SU-DHL-6 (cell line): ENCODE measurements around the gene C20orf204.

Source experiments
- H2AFZ ChIP-seq: fragments of 200-600 bp; sonication (generic); 2 replicates; pipeline ENCODE4 v1.6.1; 2014; ENCODE audit warnings: low read depth, mild to moderate bottlenecking, moderate library complexity, mixed read lengths, antibody characterized with exemption, low read length; ENCODE audit not compliant: severe bottlenecking
- H3F3A ChIP-seq: fragments of 200-600 bp; shearing (Covaris generic); 2 replicates; pipeline ENCODE4 v1.6.0; 2016; ENCODE audit warnings: antibody characterized with exemption, mild to moderate bottlenecking; ENCODE audit not compliant: insufficient read depth
- H3K27ac ChIP-seq: fragments of 200-600 bp; sonication (generic); 2 replicates; pipeline ENCODE4 v1.5.1; 2016; ENCODE audit warnings: low read depth, mild to moderate bottlenecking, low read length, moderate library complexity, mixed read lengths
- H3K27me3 ChIP-seq: fragments of 200-600 bp; sonication (generic), shearing (Covaris generic); 2 replicates; pipeline ENCODE4 v1.6.0; 2014; ENCODE audit warnings: mild to moderate bottlenecking, low read length
- H3K36me3 ChIP-seq: fragments of 200-600 bp; sonication (generic); 2 replicates; pipeline ENCODE4 v1.6.1; 2014; ENCODE audit warnings: mild to moderate bottlenecking, low read length, mixed read lengths
- H3K4me2 ChIP-seq: fragments of 300-600, 200-600 bp; shearing (Covaris generic), sonication (generic); 2 replicates; pipeline ENCODE4 v1.6.0; 2014; ENCODE audit warnings: low read length, low read depth, mild to moderate bottlenecking; ENCODE audit not compliant: poor library complexity, severe bottlenecking
- H3K4me3 ChIP-seq: fragments of 200-600 bp; sonication (generic); 2 replicates; pipeline ENCODE4 v1.5.1; 2014; ENCODE audit warnings: antibody characterized with exemption, low read length, mild to moderate bottlenecking, mixed read lengths; ENCODE audit not compliant: insufficient read depth, poor library complexity, severe bottlenecking
- H3K79me2 ChIP-seq: fragments of 200-600 bp; sonication (generic); 2 replicates; pipeline ENCODE4 v1.6.1; 2014; ENCODE audit warnings: mild to moderate bottlenecking, low read length, moderate library complexity; ENCODE audit not compliant: insufficient read depth
- H3K9ac ChIP-seq: fragments of 200-600 bp; sonication (generic); 2 replicates; pipeline ENCODE4 v1.7.0; 2014; ENCODE audit warnings: mild to moderate bottlenecking, low read length
- H3K9me2 ChIP-seq: fragments of 200-600 bp; sonication (generic); replicated peaks from 2 replicates; pipeline ENCODE4 v1.6.1; 2014; ENCODE audit warnings: low read length; ENCODE audit not compliant: insufficient read depth
- H3K9me3 ChIP-seq: fragments of 200-600 bp; sonication (generic); 2 replicates; pipeline ENCODE4 v1.6.1; 2014; ENCODE audit warnings: low read length, mixed read lengths; ENCODE audit not compliant: insufficient read depth
- H4K20me1 ChIP-seq: fragments of 200-600 bp; sonication (generic); 2 replicates; pipeline ENCODE4 v1.6.1; 2014; ENCODE audit warnings: low read depth, mild to moderate bottlenecking, antibody characterized with exemption, low read length, moderate library complexity, mixed read lengths
- EZH2phosphoT487 ChIP-seq: fragments of 200-600 bp; sonication (generic), shearing (Covaris generic); conservative IDR thresholded peaks from 2 replicates; pipeline ENCODE4 v1.6.1; 2018; ENCODE audit warnings: mild to moderate bottlenecking, antibody characterized with exemption, low read length, moderate library complexity, mixed read lengths
- TF ChIP-seq, protein P1 (sequence below): fragments of 200-600 bp; sonication (generic); IDR thresholded peaks from one replicate; pipeline ENCODE4 v1.5.1; 2017; ENCODE audit warnings: antibody characterized with exemption, mild to moderate bottlenecking, low read length, moderate library complexity; ENCODE audit not compliant: insufficient read depth, poor library complexity, severe bottlenecking

Gene C20orf204

DNA sequence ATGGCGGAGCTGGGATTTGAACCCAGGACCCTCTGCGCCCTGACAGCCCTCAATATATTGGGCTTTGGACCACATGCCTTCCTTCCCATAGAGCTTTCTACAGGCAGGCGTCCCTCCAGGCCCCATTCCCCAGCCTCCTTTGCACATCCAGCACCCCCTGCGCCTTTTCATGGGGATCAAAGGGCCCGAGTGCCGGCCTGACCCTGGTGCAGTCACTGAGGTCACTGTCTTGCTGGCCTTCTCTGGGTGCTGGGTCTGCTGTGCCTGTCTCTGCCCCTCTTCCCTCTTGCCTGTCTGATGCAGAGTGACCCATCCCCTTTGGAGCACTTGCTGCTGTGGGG, 45.6 kb downstream of the C20orf204 start:
- Histone ChIP-seq H2AFZ (no peak overlapping the region), H3K9ac (no peak overlapping the region), H3K27ac (no peak overlapping the region), H3K4me3 (no peak overlapping the region), H3K9me2 (no peaks in the 10 kb centered on the region), H3K4me2 (no peak overlapping the region), H3K36me3 (no peaks in the 10 kb centered on the region), H3K27me3 (no peaks in the 10 kb centered on the region), H3K9me3 (no peaks in the 10 kb centered on the region), H3F3A (peaks cover 36% of the 10 kb centered on the region), H4K20me1 (no peaks in the 10 kb centered on the region), H3K79me2 (no peaks in the 10 kb centered on the region)
- TF ChIP-seq, protein P1, sequence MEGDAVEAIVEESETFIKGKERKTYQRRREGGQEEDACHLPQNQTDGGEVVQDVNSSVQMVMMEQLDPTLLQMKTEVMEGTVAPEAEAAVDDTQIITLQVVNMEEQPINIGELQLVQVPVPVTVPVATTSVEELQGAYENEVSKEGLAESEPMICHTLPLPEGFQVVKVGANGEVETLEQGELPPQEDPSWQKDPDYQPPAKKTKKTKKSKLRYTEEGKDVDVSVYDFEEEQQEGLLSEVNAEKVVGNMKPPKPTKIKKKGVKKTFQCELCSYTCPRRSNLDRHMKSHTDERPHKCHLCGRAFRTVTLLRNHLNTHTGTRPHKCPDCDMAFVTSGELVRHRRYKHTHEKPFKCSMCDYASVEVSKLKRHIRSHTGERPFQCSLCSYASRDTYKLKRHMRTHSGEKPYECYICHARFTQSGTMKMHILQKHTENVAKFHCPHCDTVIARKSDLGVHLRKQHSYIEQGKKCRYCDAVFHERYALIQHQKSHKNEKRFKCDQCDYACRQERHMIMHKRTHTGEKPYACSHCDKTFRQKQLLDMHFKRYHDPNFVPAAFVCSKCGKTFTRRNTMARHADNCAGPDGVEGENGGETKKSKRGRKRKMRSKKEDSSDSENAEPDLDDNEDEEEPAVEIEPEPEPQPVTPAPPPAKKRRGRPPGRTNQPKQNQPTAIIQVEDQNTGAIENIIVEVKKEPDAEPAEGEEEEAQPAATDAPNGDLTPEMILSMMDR, result no peak
- TF ChIP-seq EZH2phosphoT487, result no peak

DNA sequence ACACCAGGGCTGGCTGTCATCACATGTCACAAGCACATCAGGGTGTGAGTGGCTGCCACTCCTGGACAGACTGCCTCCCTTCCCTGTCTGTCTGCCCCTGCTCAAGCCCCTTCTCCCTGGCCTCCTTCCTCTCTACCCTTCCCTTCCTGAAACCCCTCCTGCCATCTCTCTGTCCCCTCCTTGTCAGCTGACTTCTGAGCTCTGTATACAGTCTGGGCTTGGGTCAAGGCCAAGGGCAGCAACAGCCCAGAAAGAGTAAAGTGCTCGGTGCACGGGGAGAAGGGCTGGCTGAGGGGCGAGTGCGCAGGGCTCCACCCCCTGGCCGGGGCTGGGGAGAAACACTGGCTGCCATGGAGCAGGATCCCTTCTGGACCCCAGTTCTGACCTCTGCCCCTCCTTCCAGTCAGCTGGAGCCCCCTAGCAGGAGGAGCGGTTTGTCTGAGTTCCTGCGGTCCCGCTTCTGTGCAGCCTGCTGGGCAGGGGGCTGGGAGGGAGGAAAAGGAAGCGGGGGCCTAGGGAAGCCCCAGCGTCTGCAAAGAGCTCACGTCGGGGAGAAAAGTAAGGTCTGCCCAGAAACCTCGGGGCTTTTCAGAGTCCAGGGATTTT, 46.2 kb downstream of the C20orf204 start:
- H3K9ac ChIP-seq, result no peak overlapping the region
- no peaks in the 10 kb centered on the region for H4K20me1 ChIP-seq
- H3K9me2 ChIP-seq, result no peaks in the 10 kb centered on the region
- no peaks in the 10 kb centered on the region for H3K9me3 ChIP-seq
- no peaks in the 10 kb centered on the region for H3K79me2 ChIP-seq
- no peaks in the 10 kb centered on the region for H3K27me3 ChIP-seq
- no peak overlapping the region for H3K4me3 ChIP-seq
- H3K36me3 ChIP-seq, result no peaks in the 10 kb centered on the region
- no peak overlapping the region for H3K4me2 ChIP-seq
- no peak for TF ChIP-seq EZH2phosphoT487
- H2AFZ ChIP-seq, result no peak overlapping the region
- H3K27ac ChIP-seq, result no peak overlapping the region
- H3F3A ChIP-seq, result peaks cover 36% of the 10 kb centered on the region

DNA sequence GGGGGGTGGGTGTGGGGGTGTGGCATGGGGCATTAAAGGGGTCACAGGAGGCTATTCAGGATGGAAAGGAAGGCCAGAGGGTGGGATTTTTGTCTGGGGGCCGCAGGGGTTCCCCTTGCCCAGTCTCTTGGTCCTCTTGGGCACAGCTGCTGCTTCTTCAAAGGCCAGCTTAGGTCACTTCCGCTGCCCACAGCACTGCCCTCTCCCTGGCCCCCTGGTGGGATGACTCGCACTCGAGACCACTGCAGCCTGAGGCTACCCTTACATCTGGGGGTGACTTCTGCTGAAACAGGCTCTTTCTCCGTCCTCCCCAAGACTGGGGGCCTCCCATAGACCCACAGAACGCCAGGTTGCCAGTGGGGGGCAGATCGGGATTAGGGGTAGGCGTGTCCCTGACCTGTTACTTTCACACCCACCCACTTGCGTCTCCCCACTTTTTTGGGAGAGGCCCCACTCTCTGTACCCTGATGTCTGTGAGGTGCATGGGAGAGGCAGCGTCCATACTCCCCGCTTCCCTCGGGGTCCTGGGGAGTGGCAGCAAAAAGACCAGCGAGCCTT, 46.9 kb downstream of the C20orf204 start:
- H3K27me3 ChIP-seq, result no peaks in the 10 kb centered on the region
- no peaks in the 10 kb centered on the region for H3K79me2 ChIP-seq

DNA sequence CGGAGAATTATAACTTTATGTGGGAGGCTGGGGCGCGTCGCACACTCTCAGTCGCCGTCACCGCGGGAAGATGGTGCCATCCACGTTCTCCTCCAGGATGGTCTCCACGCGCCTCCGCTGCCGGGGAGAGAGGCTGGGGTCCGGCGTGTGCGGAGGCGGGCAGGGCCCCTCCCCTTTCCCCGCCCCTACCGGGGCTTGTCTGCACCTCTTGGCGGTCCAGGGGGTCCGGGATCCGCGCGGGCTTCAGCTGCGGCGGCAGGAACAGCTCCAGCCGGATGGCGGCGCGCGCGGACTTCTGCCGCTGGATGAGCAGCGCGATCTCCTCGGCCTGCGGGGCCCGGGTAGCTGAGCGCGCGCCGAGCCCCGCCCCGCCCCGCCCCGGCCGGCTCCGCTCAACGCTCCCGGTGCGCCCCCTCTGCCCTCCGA, 47.4 kb downstream of the C20orf204 start:
- H2AFZ ChIP-seq, result no peak overlapping the region
- TF ChIP-seq, protein P1, result peak; percentile 32
- TF ChIP-seq EZH2phosphoT487, result no peak
- no peaks in the 10 kb centered on the region for H3K27me3 ChIP-seq
- H4K20me1 ChIP-seq, result no peaks in the 10 kb centered on the region
- no peaks in the 10 kb centered on the region for H3K9me2 ChIP-seq
- H3K4me3 ChIP-seq, result no peak overlapping the region
- peak overlapping the region; percentile 36 for H3K4me2 ChIP-seq
- no peaks in the 10 kb centered on the region for H3K9me3 ChIP-seq
- no peaks in the 10 kb centered on the region for H3K79me2 ChIP-seq
- no peak overlapping the region for H3K27ac ChIP-seq
- no peaks in the 10 kb centered on the region for H3K36me3 ChIP-seq
- peaks cover 25% of the 10 kb centered on the region; the same call in 1 of the 2 replicates for H3F3A ChIP-seq
- H3K9ac ChIP-seq, result 0 out of 2 replicates have a peak overlapping the region, but pooled peaks have one; percentile 22

More for the DNA sequence above, 46.9 kb downstream of the C20orf204 start:
- TF ChIP-seq, protein P1, result no peak
- TF ChIP-seq EZH2phosphoT487, result no peak
- Histone ChIP-seq H3K9me2 (no peaks in the 10 kb centered on the region), H3K36me3 (no peaks in the 10 kb centered on the region), H2AFZ (no peak overlapping the region), H4K20me1 (no peaks in the 10 kb centered on the region), H3F3A (peaks cover 30% of the 10 kb centered on the region), H3K4me3 (no peak overlapping the region), H3K9me3 (no peaks in the 10 kb centered on the region), H3K4me2 (peak overlapping the region; percentile 36), H3K9ac (no peak overlapping the region), H3K27ac (no peak overlapping the region)
